ENCODE data around the gene RO60.
"Not testable (repeated sequence)": the region's sequence is repeated elsewhere in the genome, so short reads cannot be mapped to it uniquely, and the experiment has no call there.

Gene RO60

DNA sequence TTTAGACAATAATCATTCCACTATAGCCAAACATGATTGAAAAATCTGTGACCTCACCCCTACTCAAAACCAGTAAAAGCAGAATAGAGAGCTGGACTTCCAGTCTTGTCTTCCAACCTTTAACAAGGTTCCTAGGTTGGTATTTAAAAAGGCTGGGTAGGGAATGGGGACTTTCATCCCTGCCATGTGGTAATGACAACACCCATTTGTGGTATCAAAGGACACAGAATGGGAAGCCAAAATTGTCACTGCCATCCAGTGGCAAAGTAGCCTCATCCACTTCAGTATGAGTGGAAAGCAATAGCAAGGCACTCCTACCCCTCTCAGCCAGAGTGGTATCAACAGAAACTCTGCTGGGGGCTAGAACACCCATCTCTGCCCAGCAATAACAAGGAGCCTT lies 34.2 kb upstream of the RO60 start:
- FAIRE-seq (no peak), DNase-seq (ENCODE audit: insufficient read length, low spot score) (no peak)
- TF ChIP-seq, protein P1, sequence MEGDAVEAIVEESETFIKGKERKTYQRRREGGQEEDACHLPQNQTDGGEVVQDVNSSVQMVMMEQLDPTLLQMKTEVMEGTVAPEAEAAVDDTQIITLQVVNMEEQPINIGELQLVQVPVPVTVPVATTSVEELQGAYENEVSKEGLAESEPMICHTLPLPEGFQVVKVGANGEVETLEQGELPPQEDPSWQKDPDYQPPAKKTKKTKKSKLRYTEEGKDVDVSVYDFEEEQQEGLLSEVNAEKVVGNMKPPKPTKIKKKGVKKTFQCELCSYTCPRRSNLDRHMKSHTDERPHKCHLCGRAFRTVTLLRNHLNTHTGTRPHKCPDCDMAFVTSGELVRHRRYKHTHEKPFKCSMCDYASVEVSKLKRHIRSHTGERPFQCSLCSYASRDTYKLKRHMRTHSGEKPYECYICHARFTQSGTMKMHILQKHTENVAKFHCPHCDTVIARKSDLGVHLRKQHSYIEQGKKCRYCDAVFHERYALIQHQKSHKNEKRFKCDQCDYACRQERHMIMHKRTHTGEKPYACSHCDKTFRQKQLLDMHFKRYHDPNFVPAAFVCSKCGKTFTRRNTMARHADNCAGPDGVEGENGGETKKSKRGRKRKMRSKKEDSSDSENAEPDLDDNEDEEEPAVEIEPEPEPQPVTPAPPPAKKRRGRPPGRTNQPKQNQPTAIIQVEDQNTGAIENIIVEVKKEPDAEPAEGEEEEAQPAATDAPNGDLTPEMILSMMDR (IDR thresholded peaks at IDR 0.05; ENCODE audit: insufficient read depth, missing control alignments), result no peak

GRCh38 chr1:193030280-193030679 lies 29.1 kb upstream of the RO60 start:
- peak; percentile 97 for FAIRE-seq
- TF ChIP-seq, protein P1 (IDR thresholded peaks at IDR 0.05; ENCODE audit: insufficient read depth, missing control alignments), result no peak
- no peak for DNase-seq (ENCODE audit: insufficient read length, low spot score)

DNA sequence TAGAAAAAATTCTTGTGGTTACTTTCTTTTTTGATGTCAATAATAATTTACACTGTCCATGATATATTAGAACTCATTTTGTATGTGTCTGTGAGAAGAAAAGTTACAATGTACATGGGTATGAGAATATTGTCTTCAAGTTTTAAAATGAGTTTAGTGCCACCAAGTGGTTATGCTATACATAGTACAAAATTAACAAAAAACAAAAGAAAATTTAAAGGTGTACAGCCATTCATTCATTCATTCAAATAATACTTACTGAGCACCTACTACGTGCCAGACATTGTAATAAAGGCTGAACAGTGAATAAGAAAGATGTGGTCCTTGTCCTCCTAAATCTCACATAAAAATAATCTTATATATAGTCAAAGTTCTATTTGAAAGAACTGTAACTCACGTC lies 28.0 kb upstream of the RO60 start:
- no peak for DNase-seq (ENCODE audit: insufficient read length, low spot score)
- no peak for FAIRE-seq
- TF ChIP-seq, protein P1 (IDR thresholded peaks at IDR 0.05; ENCODE audit: insufficient read depth, missing control alignments), result peak; percentile 35

DNA sequence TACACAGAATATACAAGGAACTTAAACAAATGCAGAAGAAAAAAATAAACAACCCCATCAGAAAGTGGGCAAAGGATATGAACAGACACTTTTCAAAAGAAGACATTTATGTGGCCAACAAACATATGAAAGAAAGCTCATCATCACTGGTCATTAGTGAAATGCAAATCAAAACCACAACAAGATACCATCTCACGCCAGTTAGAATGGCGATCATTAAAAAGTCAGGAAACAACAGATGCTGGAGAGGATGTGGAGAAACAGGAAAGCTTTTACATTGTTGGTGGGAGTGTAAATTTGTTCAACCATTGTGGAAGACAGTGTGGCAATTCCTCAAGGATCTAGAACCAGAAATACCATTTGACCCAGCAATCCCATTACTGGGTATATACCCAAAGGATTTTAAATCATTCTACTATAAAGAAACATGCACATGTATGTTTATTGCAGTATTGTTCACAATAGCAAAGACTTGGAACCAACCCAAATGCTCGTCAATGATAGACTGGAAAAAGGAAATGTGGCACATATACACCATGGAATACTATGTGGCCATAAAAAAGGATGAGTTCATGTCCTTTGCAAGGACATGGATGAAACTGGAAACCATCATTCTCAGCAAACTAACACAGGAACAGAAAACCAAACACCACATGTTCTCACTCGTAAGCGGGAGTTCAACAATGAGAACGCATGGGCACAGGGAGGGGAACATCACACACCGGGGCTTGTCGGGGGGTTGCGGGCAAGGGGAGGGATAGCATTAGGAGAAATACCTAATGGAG lies 26.6 kb upstream of the RO60 start:
- not testable (repeated sequence) for DNase-seq (ENCODE audit: insufficient read length, low spot score); FAIRE-seq

- DNase-seq (ENCODE audit: insufficient read length, low spot score) (no peak), FAIRE-seq (no peak)
- TF ChIP-seq, protein P1 (IDR thresholded peaks at IDR 0.05; ENCODE audit: insufficient read depth, missing control alignments), result no peak
These were observed 25.8 kb upstream of the RO60 start for GRCh38 chr1:193033610-193034009.

GRCh38 chr1:193036337-193037047 lies 22.9 kb upstream of the RO60 start:
- TF ChIP-seq, protein P1 (IDR thresholded peaks at IDR 0.05; ENCODE audit: insufficient read depth, missing control alignments), result no peak
- DNase-seq (ENCODE audit: insufficient read length, low spot score), result no peak
- FAIRE-seq, result peak; percentile 61

- DNase-seq (ENCODE audit: insufficient read length, low spot score) (no peak), FAIRE-seq (no peak)
- TF ChIP-seq, protein P1 (IDR thresholded peaks at IDR 0.05; ENCODE audit: insufficient read depth, missing control alignments), result no peak
These were observed 19.4 kb upstream of the RO60 start for GRCh38 chr1:193040011-193040410.
